H1 (cell line): ENCODE data around the gene FOXA3. TPM values are rescaled to one million over a fixed set of nuclear protein-coding genes. Genes with fewer than 3 reads are reported as not detected.

Source experiments
- ATF3 ChIP-seq: IDR thresholded peaks from 2 replicates; pipeline ENCODE4 v1.6.1; 2011; ENCODE audit warnings: low read depth, mild to moderate bottlenecking, low read length; ENCODE audit not compliant: insufficient read depth
- CHD2 ChIP-seq: IDR thresholded peaks from 2 replicates; pipeline ENCODE4 v1.6.1; 2012; ENCODE audit warnings: low read length, improper control_type of control experiment
- E2F6 ChIP-seq: IDR thresholded peaks from 2 replicates; pipeline ENCODE4 v1.6.1; 2012; ENCODE audit warnings: inconsistent platforms
- EZH2 ChIP-seq: fragments of 200-600 bp; sonication (generic); IDR thresholded peaks from 2 replicates; pipeline ENCODE4 v1.7.1; 2012; ENCODE audit warnings: low read depth, mild to moderate bottlenecking, moderate library complexity, low read length, inconsistent platforms; ENCODE audit not compliant: severe bottlenecking
- GABPA ChIP-seq: IDR thresholded peaks from 2 replicates; pipeline ENCODE4 v1.6.1; 2011; ENCODE audit warnings: mild to moderate bottlenecking, low read length, moderate library complexity, borderline replicate concordance; ENCODE audit not compliant: insufficient read depth
- HDAC2 ChIP-seq, 2 experiments: fragments of 300-600 bp in 1 of 2; sonication (generic) in 1 of 2; IDR thresholded peaks; 2 replicates each; pipeline ENCODE4 v1.6.1; 2011 to 2012; ENCODE audit warnings: low read depth in 2 of 2, low read length in 2 of 2, mild to moderate bottlenecking in 2 of 2, moderate library complexity in 2 of 2, borderline replicate concordance in 1 of 2, inconsistent platforms in 1 of 2
- KDM4A ChIP-seq: IDR thresholded peaks from one replicate; pipeline ENCODE4 v1.7.1; 2012; ENCODE audit warnings: low read depth, mild to moderate bottlenecking, moderate library complexity, low read length, inconsistent platforms; ENCODE audit not compliant: severe bottlenecking
- NANOG ChIP-seq: IDR thresholded peaks from 2 replicates; pipeline ENCODE4 v1.6.1; 2011; ENCODE audit warnings: low read length, low read depth, mild to moderate bottlenecking, inconsistent platforms; ENCODE audit not compliant: insufficient read depth, poor library complexity, severe bottlenecking
- POLR2A ChIP-seq, 2 experiments: IDR thresholded peaks; 1 replicate in 1 of 2; 2 replicates in 1 of 2; pipeline ENCODE4 v1.6.1; 2011; ENCODE audit warnings: low read depth in 2 of 2, low read length in 2 of 2, mild to moderate bottlenecking in 2 of 2; ENCODE audit errors: control extremely low read depth in 1 of 2
- POU5F1 ChIP-seq: IDR thresholded peaks from 2 replicates; pipeline ENCODE4 v1.6.1; 2011; ENCODE audit warnings: low read depth, mild to moderate bottlenecking, low read length, moderate library complexity
- RNF2 ChIP-seq: fragments of 200-900, 300-1000 bp; sonication (generic); IDR thresholded peaks from 2 replicates; pipeline ENCODE4 v1.7.1; 2016; ENCODE audit warnings: borderline replicate concordance, low read depth, mild to moderate bottlenecking, antibody characterized with exemption, low read length; ENCODE audit not compliant: poor library complexity, severe bottlenecking; ENCODE audit errors: missing control alignments
- SIRT6 ChIP-seq: IDR thresholded peaks from one replicate; pipeline ENCODE4 v1.7.1; 2012; ENCODE audit warnings: low read length, inconsistent platforms
- SP2 ChIP-seq: IDR thresholded peaks from 2 replicates; pipeline ENCODE4 v1.6.1; 2012; ENCODE audit warnings: mild to moderate bottlenecking, low read length, inconsistent platforms
- TAF7 ChIP-seq: optimal IDR thresholded peaks from 2 replicates; pipeline ENCODE3; 2011; ENCODE audit warnings: low read depth, mild to moderate bottlenecking, inconsistent platforms, low read length, moderate library complexity, borderline replicate concordance
- TCF12 ChIP-seq: IDR thresholded peaks from 2 replicates; pipeline ENCODE4 v1.6.1; 2011; ENCODE audit warnings: low read depth, mild to moderate bottlenecking, low read length
- TEAD4 ChIP-seq: IDR thresholded peaks from 2 replicates; pipeline ENCODE4 v1.6.1; 2012; ENCODE audit warnings: low read depth, low read length, inconsistent platforms, mixed read lengths
- YY1 ChIP-seq: IDR thresholded peaks from 2 replicates; pipeline ENCODE4 v1.6.1; 2011; ENCODE audit warnings: low read depth, mild to moderate bottlenecking, low read length
- ZNF274 ChIP-seq: IDR thresholded peaks from 2 replicates; pipeline ENCODE4 v1.7.0; 2012; ENCODE audit warnings: low read length, borderline replicate concordance; ENCODE audit errors: extremely low read depth
- polyA plus RNA-seq, 7 experiments: library from polyadenylated mRNA; depleted of rRNA in 3 of 7; stranded (reverse) in 5 of 7; unstranded in 2 of 7; fragments of >200 nt in 5 of 7; fragments of 200-250 nt in 2 of 7; gene quantifications; 1 replicate in 5 of 7; 2 replicates in 1 of 7; 4 replicates in 1 of 7; pipeline versions ENCODE4 v1.2.1 to v1.2.3, GENCODE V29; 2011 to 2013; ENCODE audit warnings: missing spikeins in 2 of 7, mixed read lengths in 2 of 7
- total RNA-seq: library from RNA; stranded (reverse); fragmentation: NEBNext Ultra II Directional; extraction: Animal tissue kit (Norgen Biotek cat#: 25700); gene quantifications from 2 replicates; pipeline ENCODE4 v1.2.1, GENCODE V29; 2021
- TF ChIP-seq, protein P1 (sequence below): IDR thresholded peaks from 2 replicates; pipeline ENCODE4 v1.6.1; 2012; ENCODE audit warnings: inconsistent platforms
- TF ChIP-seq, protein P2 (sequence below): IDR thresholded peaks from 2 replicates; pipeline ENCODE4 v1.6.1; 2011; ENCODE audit warnings: low read length, improper control_type of control experiment

FOXA3 gene
- total and polyA plus RNA-seq, 2 of the 8 experiments (the other 6 are each of a cell fraction or from before 2014, with no cell fraction given): 20.2 to 49.1 TPM

DNA sequence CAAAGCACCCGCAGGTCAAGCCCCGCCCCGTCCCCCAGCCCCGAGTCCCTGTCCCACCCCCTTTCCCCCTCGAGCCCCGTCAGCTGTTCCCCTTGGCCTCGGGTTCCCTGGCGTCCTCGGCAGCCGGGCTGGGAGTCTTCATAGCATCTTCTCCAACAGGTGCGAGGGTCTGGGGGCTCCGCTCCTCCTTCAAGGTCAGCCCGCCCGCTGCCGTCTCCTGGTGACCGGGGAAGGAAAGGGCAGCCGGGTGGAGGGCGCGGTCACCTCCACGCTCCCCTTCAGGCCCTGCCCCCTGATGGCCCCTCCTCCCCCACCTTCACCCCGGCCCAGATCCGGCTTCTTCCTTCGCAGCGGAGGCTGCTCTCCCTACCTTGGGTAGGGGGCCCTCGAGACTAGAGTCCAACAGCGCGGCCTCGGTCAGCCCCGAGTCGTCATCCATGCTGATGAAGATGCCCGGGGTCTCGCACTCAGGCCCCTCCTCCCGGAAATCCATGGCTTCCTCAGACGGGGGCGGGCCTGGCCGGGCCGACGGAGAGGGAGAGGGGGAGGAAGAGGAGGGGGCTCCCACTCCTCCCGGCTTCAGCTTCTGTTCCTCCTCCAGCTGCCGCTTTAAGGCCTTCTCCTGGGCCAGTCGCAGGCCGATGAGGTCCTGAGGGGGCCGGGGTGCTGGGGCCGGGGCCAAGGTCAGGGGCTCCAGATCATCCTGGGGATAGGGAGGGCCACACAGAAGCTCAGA, 48.5 kb upstream of the FOXA3 start (continued):
- TF ChIP-seq POU5F1: no peak
- TF ChIP-seq SP2: no peak
- no peak for TF ChIP-seq TCF12
- TF ChIP-seq EZH2: no peak
- no peak for TF ChIP-seq SIRT6
- peak; percentile 76 for TF ChIP-seq YY1
- no peak for TF ChIP-seq RNF2
- no peak for TF ChIP-seq CHD2
- peak; percentile 35 to 77 for TF ChIP-seq POLR2A (IDR thresholded peaks at IDR 0.05; ENCODE audit: control extremely low read depth in 1 of 2, low read depth in 2 of 2, low read length in 2 of 2)
- TF ChIP-seq, protein P1, sequence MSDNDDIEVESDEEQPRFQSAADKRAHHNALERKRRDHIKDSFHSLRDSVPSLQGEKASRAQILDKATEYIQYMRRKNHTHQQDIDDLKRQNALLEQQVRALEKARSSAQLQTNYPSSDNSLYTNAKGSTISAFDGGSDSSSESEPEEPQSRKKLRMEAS: peak; percentile 36; the same call in 1 of the 2 replicates
- no peak for TF ChIP-seq HDAC2 (IDR thresholded peaks at IDR 0.05; ENCODE audit: borderline replicate concordance in 1 of 2, low read depth in 2 of 2, low read length in 2 of 2)
- no peak for TF ChIP-seq ZNF274
- TF ChIP-seq, protein P2, sequence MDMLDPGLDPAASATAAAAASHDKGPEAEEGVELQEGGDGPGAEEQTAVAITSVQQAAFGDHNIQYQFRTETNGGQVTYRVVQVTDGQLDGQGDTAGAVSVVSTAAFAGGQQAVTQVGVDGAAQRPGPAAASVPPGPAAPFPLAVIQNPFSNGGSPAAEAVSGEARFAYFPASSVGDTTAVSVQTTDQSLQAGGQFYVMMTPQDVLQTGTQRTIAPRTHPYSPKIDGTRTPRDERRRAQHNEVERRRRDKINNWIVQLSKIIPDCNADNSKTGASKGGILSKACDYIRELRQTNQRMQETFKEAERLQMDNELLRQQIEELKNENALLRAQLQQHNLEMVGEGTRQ: no peak
- TF ChIP-seq ATF3: no peak
- no peak for TF ChIP-seq GABPA
- TF ChIP-seq TEAD4: no peak
- TF ChIP-seq KDM4A: no peak
- no peak for TF ChIP-seq NANOG
- peak; percentile 16; the same call in 1 of the 2 replicates for TF ChIP-seq E2F6
- peak; percentile 74 for TF ChIP-seq TAF7
